ENCODE measurements around the gene LTK.

The LTK gene

GRCh38 chr15:41535544-41535943 lies 21.9 kb upstream of the LTK start:
- in situ Hi-C loops (cut with HindIII; ENCODE audit: low sequenced_read_pairs), result no loop called here

GRCh38 chr15:41530363-41530956 lies 16.8 kb upstream of the LTK start:
- in situ Hi-C loops (cut with HindIII; ENCODE audit: low sequenced_read_pairs), result no loop called here

GRCh38 chr15:41523097-41523496 lies 9.5 kb upstream of the LTK start:
- in situ Hi-C loops (cut with HindIII; ENCODE audit: low sequenced_read_pairs), result no loop called here

GRCh38 chr15:41521614-41522013 lies 8.0 kb upstream of the LTK start:
- in situ Hi-C loops (cut with HindIII; ENCODE audit: low sequenced_read_pairs), result no loop called here

- in situ Hi-C loops (cut with HindIII; ENCODE audit: low sequenced_read_pairs), result no loop called here
These were observed 7.0 kb upstream of the LTK start for GRCh38 chr15:41520636-41521035.

GRCh38 chr15:41517895-41518449 lies 4.3 kb upstream of the LTK start:
- in situ Hi-C loops (cut with HindIII; ENCODE audit: low sequenced_read_pairs), result no loop called here

GRCh38 chr15:41512940-41513505 lies 604 bp downstream of the LTK start:
- in situ Hi-C loops (cut with HindIII; ENCODE audit: low sequenced_read_pairs), result no loop called here

GRCh38 chr15:41512512-41512939 lies 1.1 kb downstream of the LTK start:
- in situ Hi-C loops (cut with HindIII; ENCODE audit: low sequenced_read_pairs), result no loop called here

- in situ Hi-C loops (cut with HindIII; ENCODE audit: low sequenced_read_pairs), result no loop called here
These were observed 1.7 kb downstream of the LTK start for GRCh38 chr15:41511899-41512369.

GRCh38 chr15:41511331-41511898 lies 2.2 kb downstream of the LTK start:
- in situ Hi-C loops (cut with HindIII; ENCODE audit: low sequenced_read_pairs), result no loop called here

- in situ Hi-C loops (cut with HindIII; ENCODE audit: low sequenced_read_pairs), result no loop called here
These were observed 2.9 kb downstream of the LTK start for GRCh38 chr15:41510728-41511127.

- in situ Hi-C loops (cut with HindIII; ENCODE audit: low sequenced_read_pairs), result no loop called here
These were observed 5.8 kb downstream of the LTK start for GRCh38 chr15:41507820-41508290.

- in situ Hi-C loops (cut with HindIII; ENCODE audit: low sequenced_read_pairs), result no loop called here
These were observed 6.8 kb downstream of the LTK start for GRCh38 chr15:41506796-41507341.

- in situ Hi-C loops (cut with HindIII; ENCODE audit: low sequenced_read_pairs), result no loop called here
These were observed 7.9 kb downstream of the LTK start for GRCh38 chr15:41505776-41506175.

- in situ Hi-C loops (cut with HindIII; ENCODE audit: low sequenced_read_pairs), result no loop called here
These were observed 8.7 kb downstream of the LTK start for GRCh38 chr15:41504751-41505492.

- in situ Hi-C loops (cut with HindIII; ENCODE audit: low sequenced_read_pairs), result no loop called here
These were observed 10.0 kb downstream of the LTK start for GRCh38 chr15:41503669-41504010.

GRCh38 chr15:41502795-41503668 lies 10.6 kb downstream of the LTK start:
- in situ Hi-C loops (cut with HindIII; ENCODE audit: low sequenced_read_pairs), result no loop called here

- in situ Hi-C loops (cut with HindIII; ENCODE audit: low sequenced_read_pairs), result no loop called here
These were observed 11.5 kb downstream of the LTK start for GRCh38 chr15:41501931-41502794.

GRCh38 chr15:41501191-41501917 lies 12.3 kb downstream of the LTK start:
- in situ Hi-C loops (cut with HindIII; ENCODE audit: low sequenced_read_pairs), result no loop called here
